Trophoblast cell (in vitro differentiated cells and primary cell): ENCODE data around the gene TMEM42.

Experiments used
- DNase-seq, 2 donors: peaks; one replicate each; pipeline ENCODE4 v3.0.0-alpha.2; 2016
- H2AFZ ChIP-seq: 2 replicates; pipeline ENCODE4 v1.6.1; 2013; ENCODE audit warnings: low read length, moderate library complexity, mild to moderate bottlenecking; ENCODE audit not compliant: insufficient read depth, poor library complexity
- H2AK5ac ChIP-seq: 2 replicates; pipeline ENCODE4 v1.6.1; 2013; ENCODE audit warnings: mild to moderate bottlenecking, low read length
- H2BK120ac ChIP-seq: 2 replicates; pipeline ENCODE4 v1.6.1; 2013; ENCODE audit warnings: low read length, mild to moderate bottlenecking, moderate library complexity; ENCODE audit not compliant: insufficient read depth, poor library complexity
- H2BK12ac ChIP-seq: 2 replicates; pipeline ENCODE4 v1.6.1; 2013; ENCODE audit warnings: mild to moderate bottlenecking, low read length, moderate library complexity
- H2BK5ac ChIP-seq: 2 replicates; pipeline ENCODE4 v1.6.1; 2013; ENCODE audit warnings: low read length, low read depth, moderate library complexity, mild to moderate bottlenecking; ENCODE audit not compliant: poor library complexity
- H3K14ac ChIP-seq: 2 replicates; pipeline ENCODE4 v1.6.1; 2013; ENCODE audit warnings: mild to moderate bottlenecking, low read length
- H3K18ac ChIP-seq: 2 replicates; pipeline ENCODE4 v1.6.1; 2013; ENCODE audit warnings: mild to moderate bottlenecking, low read length
- H3K23ac ChIP-seq: 2 replicates; pipeline ENCODE4 v1.6.1; 2013; ENCODE audit warnings: low read length
- H3K27ac ChIP-seq: 2 replicates; pipeline ENCODE4 v1.5.1; 2013; ENCODE audit warnings: low read depth, mild to moderate bottlenecking, inconsistent platforms, low read length, moderate library complexity
- H3K27me3 ChIP-seq: 2 replicates; pipeline ENCODE4 v1.6.1; 2013; ENCODE audit warnings: inconsistent platforms, mild to moderate bottlenecking, low read length, moderate library complexity; ENCODE audit not compliant: insufficient read depth
- H3K36me3 ChIP-seq, 2 experiments: 1 replicate in 1 of 2; 2 replicates in 1 of 2; pipeline ENCODE4 v1.6.1; 2013; ENCODE audit warnings: low read length in 2 of 2, mild to moderate bottlenecking in 2 of 2, moderate library complexity in 1 of 2; ENCODE audit not compliant: insufficient read depth in 2 of 2, control insufficient read depth in 1 of 2
- H3K4ac ChIP-seq: 2 replicates; pipeline ENCODE4 v1.6.1; 2013; ENCODE audit warnings: low read depth, mild to moderate bottlenecking, low read length, moderate library complexity
- H3K4me1 ChIP-seq, 2 experiments: 1 replicate in 1 of 2; 2 replicates in 1 of 2; pipeline ENCODE4 v1.6.1; 2013; ENCODE audit warnings: low read length in 2 of 2, mild to moderate bottlenecking in 2 of 2, moderate library complexity in 1 of 2; ENCODE audit not compliant: insufficient read depth in 2 of 2, control insufficient read depth in 1 of 2
- H3K4me2 ChIP-seq: 2 replicates; pipeline ENCODE4 v1.6.1; 2013; ENCODE audit warnings: inconsistent platforms, mild to moderate bottlenecking, low read length, moderate library complexity
- H3K4me3 ChIP-seq: 2 replicates; pipeline ENCODE4 v1.5.1; 2013; ENCODE audit warnings: mild to moderate bottlenecking, low read depth, low read length, inconsistent platforms
- H3K79me1 ChIP-seq: one replicate; pipeline ENCODE4 v1.6.1; 2013; ENCODE audit warnings: low read length
- H3K79me2 ChIP-seq: 2 replicates; pipeline ENCODE4 v1.6.1; 2013; ENCODE audit warnings: low read length, mild to moderate bottlenecking; ENCODE audit not compliant: control insufficient read depth, insufficient read depth, poor library complexity
- H3K9ac ChIP-seq: 2 replicates; pipeline ENCODE4 v1.6.1; 2013; ENCODE audit warnings: mild to moderate bottlenecking, low read length
- H3K9me3 ChIP-seq: 2 replicates; pipeline ENCODE4 v1.6.1; 2013; ENCODE audit warnings: low read depth, mild to moderate bottlenecking, control low read depth, inconsistent platforms, low read length; ENCODE audit not compliant: insufficient read depth
- H4K12ac ChIP-seq: 2 replicates; pipeline ENCODE4 v1.6.1; 2013; ENCODE audit warnings: low read depth, mild to moderate bottlenecking, low read length, moderate library complexity
- H4K8ac ChIP-seq: 2 replicates; pipeline ENCODE4 v1.6.1; 2013; ENCODE audit warnings: low read depth, mild to moderate bottlenecking, low read length, moderate library complexity
- H4K91ac ChIP-seq: one replicate; pipeline ENCODE4 v1.6.1; 2013; ENCODE audit warnings: low read depth, mild to moderate bottlenecking, low read length, moderate library complexity
- WGBS: extraction: QIAGEN DNeasy Blood & Tissue Kit; methylation state at CpG from one replicate; pipeline ENCODE4 v1.1.7; 2013; ENCODE audit warnings: missing lambda C conversion rate; ENCODE audit not compliant: insufficient read length, insufficient coverage; ENCODE audit errors: extremely low coverage; 5-methylcytosine and 5-hydroxymethylcytosine counted together

TMEM42 gene

DNA sequence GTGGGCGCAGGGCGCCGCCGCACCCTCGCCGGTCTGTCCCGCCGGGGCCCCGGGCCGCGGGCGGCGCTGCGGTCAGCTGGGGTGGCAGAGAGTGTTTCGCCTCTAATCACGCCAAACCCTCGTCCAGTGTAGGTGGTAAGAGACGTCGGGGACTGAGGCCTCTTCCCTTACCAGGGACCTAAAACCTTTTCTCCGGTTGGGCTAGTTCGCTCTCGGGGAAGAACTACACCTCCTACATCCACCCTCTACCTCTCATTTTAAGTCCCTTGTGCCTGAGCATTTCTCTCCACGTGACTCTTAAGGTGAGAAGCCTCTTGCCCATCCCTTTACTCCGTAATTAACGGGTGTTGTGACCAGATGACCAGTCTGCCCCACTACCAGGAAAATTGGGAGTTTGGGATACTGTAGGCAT, 520 bp downstream of the TMEM42 start:
- H3K79me2 ChIP-seq, result no peaks in the 10 kb centered on the region

DNA sequence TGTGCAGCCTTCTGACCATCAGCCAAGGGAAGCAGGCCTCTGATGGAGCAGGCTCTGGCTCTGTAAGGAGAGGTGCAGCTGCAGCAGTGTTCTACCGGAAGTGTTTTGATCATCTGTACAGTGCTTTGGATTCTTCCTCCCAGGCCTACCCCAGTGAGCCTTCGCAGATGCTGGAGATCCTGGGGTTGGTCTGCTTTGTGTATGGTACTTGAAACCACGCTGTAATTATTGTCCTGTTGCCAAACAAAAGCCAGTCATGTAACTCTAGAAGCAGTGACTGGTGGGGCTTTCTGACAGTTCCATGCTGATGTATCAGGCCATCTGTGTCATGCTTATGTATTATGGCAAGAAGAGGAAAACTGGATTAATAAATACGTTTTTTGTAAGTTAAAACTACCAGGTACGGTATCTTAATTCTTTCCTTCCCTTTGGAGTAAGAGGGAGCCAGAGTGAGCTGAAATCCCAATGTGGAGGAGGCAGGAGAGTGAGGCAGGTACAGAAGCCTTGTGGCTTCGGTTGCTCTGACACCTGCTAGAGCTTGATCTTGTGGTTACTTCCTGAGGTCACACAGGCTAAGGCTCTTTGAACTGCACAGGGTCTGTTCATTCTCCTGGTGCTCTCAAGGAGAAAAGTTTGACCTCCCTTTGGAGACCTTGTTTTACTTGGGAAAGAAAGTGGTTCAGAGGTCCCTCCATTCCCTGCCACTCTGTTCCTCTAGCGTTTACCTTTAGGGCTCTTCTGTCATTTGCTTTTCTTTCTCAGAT, 3.7 kb downstream of the TMEM42 start:
- peaks cover 4% of the 10 kb centered on the region for H3K9me3 ChIP-seq
- H3K4me1 ChIP-seq, result peaks cover 3 to 9% of the 10 kb centered on the region in 2 experiments
- H2BK120ac ChIP-seq, result no peak overlapping the region
- H3K4me3 ChIP-seq, result no peak overlapping the region
- no peak overlapping the region for H3K9ac ChIP-seq
- no peak overlapping the region for H3K4me2 ChIP-seq
- H3K79me2 ChIP-seq, result no peaks in the 10 kb centered on the region
- no peaks in the 10 kb centered on the region for H3K36me3 ChIP-seq
- no peak overlapping the region for H4K8ac ChIP-seq
- no peak overlapping the region for H3K18ac ChIP-seq
- WGBS, result no CpG with 5 or more reads among the region's 7 CpGs
- no peak overlapping the region for H3K23ac ChIP-seq
- H2BK12ac ChIP-seq, result no peak overlapping the region
- H4K12ac ChIP-seq, result no peak overlapping the region
- H3K27ac ChIP-seq, result no peak overlapping the region
- H2AFZ ChIP-seq, result no peak overlapping the region
- peaks cover 8% of the 10 kb centered on the region for H3K79me1 ChIP-seq
- H3K27me3 ChIP-seq, result no peaks in the 10 kb centered on the region
- no peak overlapping the region for H3K4ac ChIP-seq
- H3K14ac ChIP-seq, result no peak overlapping the region
- no peak for DNase-seq
- H2BK5ac ChIP-seq, result no peak overlapping the region
- H4K91ac ChIP-seq, result no peak overlapping the region
- no peak overlapping the region for H2AK5ac ChIP-seq

More for the DNA sequence above, 520 bp downstream of the TMEM42 start:
- H3K79me1 ChIP-seq, result peaks cover 8% of the 10 kb centered on the region
- H2AK5ac ChIP-seq, result peak overlapping the region; percentile 45
- no peak for DNase-seq
- no peak overlapping the region for H3K27ac ChIP-seq
- H2BK120ac ChIP-seq, result no peak overlapping the region
- peak overlapping the region; percentile 67 for H3K14ac ChIP-seq
- H3K4me2 ChIP-seq, result peak overlapping the region; percentile 75
- no CpG with 5 or more reads among the region's 25 CpGs for WGBS
- H3K4me3 ChIP-seq, result peak overlapping the region; percentile 66
- peak overlapping the region; percentile 72 for H4K8ac ChIP-seq
- no peak overlapping the region for H2BK12ac ChIP-seq
- no peak overlapping the region for H3K4ac ChIP-seq
- H2BK5ac ChIP-seq, result no peak overlapping the region
- peak overlapping the region; percentile 46 for H2AFZ ChIP-seq
- peak overlapping the region; percentile 71 for H3K9ac ChIP-seq
- no peak overlapping the region for H3K23ac ChIP-seq
- peaks cover 4% of the 10 kb centered on the region for H3K9me3 ChIP-seq
- no peak overlapping the region for H3K18ac ChIP-seq
- H4K91ac ChIP-seq, result peak overlapping the region; percentile 1
- H4K12ac ChIP-seq, result peak overlapping the region; percentile 34
- peaks cover 3 to 6% of the 10 kb centered on the region in 2 experiments for H3K4me1 ChIP-seq
- no peaks in the 10 kb centered on the region for H3K27me3 ChIP-seq
- H3K36me3 ChIP-seq, result no peaks in the 10 kb centered on the region

DNA sequence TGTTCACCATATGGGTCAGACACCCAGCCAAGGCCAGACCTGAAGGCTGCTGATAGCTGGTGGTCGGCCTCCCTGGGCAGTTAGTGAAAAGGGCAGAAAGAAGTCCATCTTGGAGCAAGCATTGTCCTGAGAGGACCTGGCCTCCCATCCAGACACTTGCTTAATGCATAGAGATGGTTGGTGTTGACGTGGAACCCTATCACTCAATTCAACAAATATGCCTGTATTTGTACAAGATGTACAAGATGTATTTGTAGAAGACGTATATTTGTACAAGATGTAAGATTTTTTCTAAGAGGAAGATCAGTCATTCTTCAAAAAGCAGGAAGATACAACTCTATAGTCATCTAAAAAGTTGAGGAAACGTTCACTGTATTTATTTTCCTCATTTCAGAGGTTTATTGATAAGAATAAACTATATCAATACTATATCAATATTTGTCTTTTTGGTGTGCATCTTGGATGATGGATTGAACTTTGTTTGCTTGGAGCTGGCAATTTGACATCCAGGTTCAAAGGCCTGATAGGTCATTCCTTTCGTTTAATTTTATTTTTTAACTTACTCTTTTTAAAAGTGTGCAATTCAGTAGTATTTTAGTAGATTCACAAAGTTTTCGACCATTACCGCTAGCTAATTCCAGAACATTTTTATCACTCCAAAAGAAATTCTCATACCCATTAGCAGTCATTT, 5.9 kb downstream of the TMEM42 start:
- H3K79me2 ChIP-seq, result no peaks in the 10 kb centered on the region

DNA sequence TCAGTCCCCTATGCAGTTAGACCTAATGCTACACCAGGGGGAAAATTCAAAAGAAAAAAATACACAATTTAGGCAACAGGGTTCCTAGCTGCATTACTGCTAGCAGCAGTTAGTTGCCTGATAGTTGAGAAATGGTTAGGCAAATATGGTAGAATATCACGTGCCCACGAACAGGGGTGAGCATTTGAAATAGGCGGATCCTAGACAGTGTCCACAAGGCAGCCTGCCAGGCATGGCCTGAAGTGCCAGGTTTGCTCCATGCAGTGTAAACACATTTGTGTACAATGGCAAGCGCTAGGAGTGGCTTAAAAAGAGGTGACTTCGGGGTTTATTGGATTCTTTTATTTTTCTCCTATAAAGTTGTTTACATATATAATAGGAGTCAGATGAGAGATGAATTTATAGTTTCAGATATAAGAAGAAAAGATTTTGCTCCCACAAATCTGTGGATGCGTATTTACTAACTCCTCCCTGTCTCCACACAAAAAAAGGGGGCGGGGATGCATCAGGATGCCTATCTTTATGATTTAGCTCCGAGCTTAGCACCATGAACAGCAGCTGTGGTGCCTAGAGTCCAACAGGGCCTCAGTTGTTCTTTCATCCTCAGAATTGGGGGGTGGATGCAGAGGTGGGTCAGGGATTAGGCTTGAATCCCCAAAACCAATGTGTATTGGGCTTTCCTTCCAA, 8.8 kb downstream of the TMEM42 start:
- H2AK5ac ChIP-seq, result no peak overlapping the region
- H2BK12ac ChIP-seq, result no peak overlapping the region
- H2BK5ac ChIP-seq, result no peak overlapping the region
- no peak for DNase-seq
- H3K27me3 ChIP-seq, result no peaks in the 10 kb centered on the region
- H2AFZ ChIP-seq, result no peak overlapping the region
- no peak overlapping the region for H3K4me3 ChIP-seq
- H3K9me3 ChIP-seq, result peaks cover 2% of the 10 kb centered on the region
- H3K18ac ChIP-seq, result no peak overlapping the region
- no peak overlapping the region for H2BK120ac ChIP-seq
- no peak overlapping the region for H4K12ac ChIP-seq
- H4K8ac ChIP-seq, result no peak overlapping the region
- H3K14ac ChIP-seq, result no peak overlapping the region
- H3K23ac ChIP-seq, result no peak overlapping the region
- no peaks in the 10 kb centered on the region for H3K79me1 ChIP-seq
- H3K36me3 ChIP-seq, result no peaks in the 10 kb centered on the region
- no peak overlapping the region for H3K4me2 ChIP-seq
- no peak overlapping the region for H3K27ac ChIP-seq
- no peak overlapping the region for H3K4ac ChIP-seq
- no CpG with 5 or more reads among the region's 8 CpGs for WGBS
- H3K9ac ChIP-seq, result no peak overlapping the region
- H3K79me2 ChIP-seq, result no peaks in the 10 kb centered on the region
- peak overlapping the region; percentile 20 for H4K91ac ChIP-seq
- peaks cover 0 to 4% of the 10 kb centered on the region in 2 experiments for H3K4me1 ChIP-seq

More for the DNA sequence above, 5.9 kb downstream of the TMEM42 start:
- Histone ChIP-seq H3K4me2 (no peak overlapping the region), H3K4ac (no peak overlapping the region), H3K23ac (no peak overlapping the region), H4K91ac (no peak overlapping the region), H3K4me3 (no peak overlapping the region), H3K4me1 (peaks cover 1 to 7% of the 10 kb centered on the region in 2 experiments), H4K12ac (no peak overlapping the region), H2AFZ (no peak overlapping the region), H3K27ac (no peak overlapping the region), H3K18ac (no peak overlapping the region), H3K79me1 (peaks cover under 1% of the 10 kb centered on the region), H3K27me3 (no peaks in the 10 kb centered on the region), H4K8ac (no peak overlapping the region), H3K14ac (no peak overlapping the region), H3K9me3 (peaks cover 4% of the 10 kb centered on the region), H2BK5ac (no peak overlapping the region), H3K36me3 (no peaks in the 10 kb centered on the region), H2BK120ac (no peak overlapping the region), H2BK12ac (no peak overlapping the region), H2AK5ac (no peak overlapping the region), H3K9ac (no peak overlapping the region)
- no CpG with 5 or more reads among the region's 7 CpGs for WGBS
- DNase-seq, result no peak
